ENCODE measurements around the gene RAB6B. TPM values are rescaled to one million over a fixed set of nuclear protein-coding genes. Genes with fewer than 3 reads are reported as not detected.
A peak's percentile ranks its signal among the peaks of the same experiment; 100 is the strongest.

The RAB6B gene
- total RNA-seq, 1 donor from 2014 or later = 25.7 TPM

DNA sequence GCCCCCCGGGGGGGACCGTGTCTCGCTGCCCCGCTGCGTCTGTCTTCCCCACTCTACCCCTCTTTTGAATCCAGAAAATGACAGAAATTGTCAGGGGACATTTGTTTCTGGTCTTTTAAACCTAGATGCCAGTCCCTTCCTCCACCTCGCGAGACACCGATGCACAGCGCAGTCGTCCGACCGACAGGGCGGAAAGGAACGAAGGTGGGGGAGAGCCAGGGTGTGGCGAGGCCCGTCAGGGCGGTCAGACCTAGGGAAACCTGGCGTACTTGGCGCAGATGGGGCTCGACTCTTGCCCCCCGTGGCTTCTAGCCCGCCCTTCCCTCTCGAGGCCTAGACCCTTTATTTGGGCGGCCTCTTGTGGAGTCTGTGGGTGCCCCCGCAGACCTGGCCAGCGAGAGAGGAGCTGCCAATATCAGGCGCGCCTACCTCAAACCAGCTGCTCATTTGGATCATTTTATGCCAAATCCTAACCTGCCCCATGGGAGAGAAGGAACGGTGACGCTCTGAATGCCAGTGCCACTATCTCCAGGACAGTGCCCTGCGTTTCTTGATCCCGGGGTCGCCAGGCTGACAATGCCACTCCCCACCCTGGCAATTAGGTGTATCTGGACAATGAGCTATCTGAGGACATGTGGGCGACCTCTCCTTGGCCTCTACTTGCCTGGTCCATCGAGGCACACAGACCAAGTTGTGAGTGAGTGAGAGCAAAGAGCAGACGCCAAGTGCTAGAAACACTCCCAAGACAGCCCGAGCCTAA is 500 bp upstream of the RAB6B start:
- TF ChIP-seq CTCF (IDR thresholded peaks at IDR 0.05) = no peak
- Mint-ChIP-seq H3K4me3 (ENCODE audit: unreplicated experiment) (peak overlapping the region; percentile 85), H3K9me3 (ENCODE audit: low read depth) (no peaks in the 10 kb centered on the region), H3K27ac (ENCODE audit: unreplicated experiment) (peak overlapping the region; percentile 49), H3K27me3 (ENCODE audit: low read depth) (peaks cover 8% of the 10 kb centered on the region), H3K36me3 (ENCODE audit: low read depth) (no peaks in the 10 kb centered on the region), H3K4me1 (ENCODE audit: low read depth) (peaks cover 9% of the 10 kb centered on the region)
- no peak for DNase-seq (ENCODE audit: low spot score)

GRCh38 chr3:133894353-133895207 is 1.1 kb downstream of the RAB6B start:
- H3K9me3 Mint-ChIP-seq (ENCODE audit: low read depth) = no peaks in the 10 kb centered on the region
- H3K4me1 Mint-ChIP-seq (ENCODE audit: low read depth) = peaks cover 9% of the 10 kb centered on the region
- TF ChIP-seq CTCF (IDR thresholded peaks at IDR 0.05) = no peak
- no peaks in the 10 kb centered on the region for H3K36me3 Mint-ChIP-seq (ENCODE audit: low read depth)
- H3K27ac Mint-ChIP-seq (ENCODE audit: unreplicated experiment) = no peak overlapping the region
- H3K4me3 Mint-ChIP-seq (ENCODE audit: unreplicated experiment) = peak overlapping the region; percentile 68
- no peak for DNase-seq (ENCODE audit: low spot score)
- H3K27me3 Mint-ChIP-seq (ENCODE audit: low read depth) = peaks cover 8% of the 10 kb centered on the region

- H3K9me3 Mint-ChIP-seq (ENCODE audit: low read depth) = no peaks in the 10 kb centered on the region
- H3K4me3 Mint-ChIP-seq (ENCODE audit: unreplicated experiment) = peak overlapping the region; percentile 68
- no peak for DNase-seq (ENCODE audit: low spot score)
- peaks cover 9% of the 10 kb centered on the region for H3K4me1 Mint-ChIP-seq (ENCODE audit: low read depth)
- H3K27ac Mint-ChIP-seq (ENCODE audit: unreplicated experiment) = no peak overlapping the region
- H3K27me3 Mint-ChIP-seq (ENCODE audit: low read depth) = peaks cover 8% of the 10 kb centered on the region
- no peaks in the 10 kb centered on the region for H3K36me3 Mint-ChIP-seq (ENCODE audit: low read depth)
- no peak for TF ChIP-seq CTCF (IDR thresholded peaks at IDR 0.05)
These were observed 1.9 kb downstream of the RAB6B start for GRCh38 chr3:133893683-133894352.

- TF ChIP-seq CTCF (IDR thresholded peaks at IDR 0.05) = no peak
- no peak for DNase-seq (ENCODE audit: low spot score)
- Mint-ChIP-seq H3K4me1 (ENCODE audit: low read depth) (peaks cover 9% of the 10 kb centered on the region), H3K9me3 (ENCODE audit: low read depth) (no peaks in the 10 kb centered on the region), H3K36me3 (ENCODE audit: low read depth) (no peaks in the 10 kb centered on the region), H3K27ac (ENCODE audit: unreplicated experiment) (no peak overlapping the region), H3K27me3 (ENCODE audit: low read depth) (peaks cover 8% of the 10 kb centered on the region), H3K4me3 (ENCODE audit: unreplicated experiment) (no peak overlapping the region)
These were observed 3.0 kb downstream of the RAB6B start for GRCh38 chr3:133892541-133893231.
